Stimulated activated CD8-positive, alpha-beta memory T cell treated with anti-CD3 and anti-CD28 coated beads, Interleukin-15, amount 100 ng/mL, for 4 hours (primary cell): Measurements from ENCODE around the gene CDKN1A.
"Not testable (repeated sequence)": the region's sequence is repeated elsewhere in the genome, so short reads cannot be mapped to it uniquely, and the experiment has no call there.

Source experiments
- DNase-seq, 2 donors: peaks; one replicate each; pipeline ENCODE4 v3.0.0-alpha.2; 2020; ENCODE audit warnings: low read depth in 2 of 2

CDKN1A gene

GRCh38 chr6:36678488-36679042 is at the start of gene CDKN1A:
Gene CDKN1A, plus strand, starts transcription at chr6:36678714. Its CDS starts 5,388 bp downstream, at chr6:36684102.
- peak; percentile 30 to 61 for DNase-seq

GRCh38 chr6:36629784-36630183 is 48.7 kb upstream of the CDKN1A start:
- DNase-seq = no peak

GRCh38 chr6:36631326-36632011 is 47.0 kb upstream of the CDKN1A start:
- DNase-seq = no peak

DNA sequence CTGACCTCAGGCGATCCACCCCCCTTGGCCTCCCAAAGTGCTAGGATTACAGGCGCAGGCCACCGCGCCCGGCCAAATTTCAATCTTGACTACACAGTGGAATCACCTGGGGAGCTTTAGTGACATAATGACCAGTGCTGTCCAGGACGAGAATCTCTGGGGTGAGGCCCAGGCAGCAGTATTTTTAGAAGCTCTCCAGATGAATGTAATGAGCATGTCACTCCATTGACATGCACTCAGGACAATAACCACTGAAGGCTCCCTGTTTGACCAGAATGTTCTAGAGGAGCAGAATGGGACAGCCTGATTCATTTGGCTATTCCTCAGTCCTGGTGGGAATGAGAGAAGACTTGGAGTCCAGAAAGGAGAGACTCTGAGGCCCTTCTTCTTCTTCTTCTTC is 45.1 kb upstream of the CDKN1A start:
- no peak for DNase-seq

DNA sequence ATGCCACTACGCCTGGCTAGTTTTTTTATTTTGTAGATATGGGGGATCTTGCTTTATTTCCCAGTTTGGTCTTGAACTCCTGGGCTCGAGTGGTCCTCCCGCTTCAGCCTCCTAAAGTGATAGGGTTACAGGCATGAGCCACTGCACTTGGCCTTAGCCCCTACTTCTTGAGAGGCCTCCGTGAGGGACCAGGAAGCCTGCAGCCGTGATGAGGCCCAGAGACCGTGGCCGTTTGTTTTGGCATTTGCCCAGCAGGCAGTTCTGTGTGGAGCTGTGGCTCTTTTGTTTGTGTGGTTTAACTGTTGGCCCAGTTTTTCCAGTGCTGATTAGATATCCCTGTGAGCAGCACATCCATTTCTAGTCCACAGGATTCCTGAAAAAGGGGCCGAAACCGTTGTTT is 44.6 kb upstream of the CDKN1A start:
- no peak for DNase-seq

DNA sequence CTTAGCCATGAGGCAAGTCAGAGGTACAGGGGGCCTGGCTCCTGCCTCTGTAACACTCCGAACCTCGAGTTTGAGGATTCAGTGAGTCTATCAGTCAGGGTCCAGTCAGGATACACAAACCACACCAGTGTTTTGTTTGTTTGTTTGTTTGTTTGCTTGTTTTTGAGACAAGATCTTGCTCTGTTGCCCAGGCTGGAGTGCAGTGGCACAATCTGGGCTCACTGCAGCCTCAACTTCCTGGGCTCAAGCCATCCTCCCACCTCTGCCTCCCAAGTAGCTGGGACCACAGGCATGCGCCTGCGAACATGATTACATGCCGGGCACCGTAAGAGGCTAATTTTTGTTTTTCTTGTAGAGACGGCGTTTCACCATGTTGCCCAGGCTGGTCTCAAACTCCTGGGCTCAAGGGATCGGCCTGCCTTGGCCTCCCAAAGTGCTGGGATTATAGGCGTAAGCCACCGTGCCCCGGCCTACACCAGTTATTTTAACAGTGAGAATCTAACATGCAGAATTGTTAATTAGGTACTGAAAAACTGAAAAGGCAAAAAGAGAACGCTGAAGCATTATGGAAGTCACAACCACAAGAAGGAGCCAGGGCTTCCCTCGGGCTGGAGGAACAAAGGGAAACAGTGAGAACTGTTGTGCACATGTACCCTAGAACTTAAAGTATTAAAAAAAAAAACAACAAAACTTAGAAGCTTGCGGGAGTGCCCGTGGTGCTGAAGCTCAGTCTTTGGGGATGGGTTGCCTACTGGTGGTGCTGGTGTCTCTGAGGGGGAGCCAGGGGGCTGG is 44.0 kb upstream of the CDKN1A start:
- DNase-seq = no peak

DNA sequence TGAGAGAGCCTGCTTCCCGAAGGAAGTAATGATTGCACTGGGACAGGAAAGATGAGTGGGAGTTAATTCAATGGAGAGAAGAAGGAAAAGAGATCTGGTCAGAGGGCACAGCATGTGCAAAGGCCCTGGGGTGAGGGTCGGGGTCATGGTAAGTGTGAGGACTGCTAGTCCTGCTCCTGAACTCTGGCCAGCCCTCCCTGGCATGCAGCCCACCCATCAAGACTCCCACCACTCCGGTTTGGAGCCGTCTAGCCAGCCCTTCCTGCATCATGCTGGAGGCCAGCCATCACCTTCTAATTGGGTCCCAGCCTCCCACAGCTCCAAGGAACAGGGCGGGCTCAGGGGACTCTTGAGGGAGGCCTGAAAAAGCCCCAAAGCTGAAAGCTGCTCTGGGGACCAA is 42.2 kb upstream of the CDKN1A start:
- DNase-seq = no peak

- no peak for DNase-seq
These were observed 41.7 kb upstream of the CDKN1A start for GRCh38 chr6:36636687-36637418.

- no peak for DNase-seq
These were observed 39.9 kb upstream of the CDKN1A start for GRCh38 chr6:36638579-36638978.

- DNase-seq = no peak
These were observed 39.2 kb upstream of the CDKN1A start for GRCh38 chr6:36639171-36639808.

DNA sequence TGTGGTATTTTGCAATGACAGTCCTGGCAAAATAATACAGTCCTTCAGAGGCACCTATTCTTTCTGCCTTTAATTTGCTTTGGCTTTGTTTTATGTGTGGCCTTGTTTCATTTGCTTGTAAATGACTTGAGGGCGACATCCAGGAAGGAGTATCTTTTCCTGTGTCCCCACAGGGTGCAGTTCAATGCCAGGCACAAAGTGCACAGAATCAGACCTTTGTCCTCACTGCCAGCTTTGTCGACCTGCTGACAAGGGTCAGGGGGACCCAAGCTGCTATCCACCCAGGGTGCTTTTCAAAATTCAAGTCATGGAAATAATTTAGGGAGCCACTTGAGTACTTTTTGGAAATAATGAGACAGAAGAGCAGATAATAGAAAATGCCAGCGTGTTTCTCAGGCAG is 37.0 kb upstream of the CDKN1A start:
- no peak for DNase-seq

GRCh38 chr6:36642913-36643817 is 35.3 kb upstream of the CDKN1A start:
- DNase-seq = no peak

- no peak for DNase-seq
These were observed 34.5 kb upstream of the CDKN1A start for GRCh38 chr6:36643977-36644376.

- no peak for DNase-seq
These were observed 29.4 kb upstream of the CDKN1A start for GRCh38 chr6:36649086-36649485.

GRCh38 chr6:36649701-36650484 is 28.6 kb upstream of the CDKN1A start:
- DNase-seq = no peak

GRCh38 chr6:36650848-36651478 is 27.6 kb upstream of the CDKN1A start:
- no peak for DNase-seq

DNA sequence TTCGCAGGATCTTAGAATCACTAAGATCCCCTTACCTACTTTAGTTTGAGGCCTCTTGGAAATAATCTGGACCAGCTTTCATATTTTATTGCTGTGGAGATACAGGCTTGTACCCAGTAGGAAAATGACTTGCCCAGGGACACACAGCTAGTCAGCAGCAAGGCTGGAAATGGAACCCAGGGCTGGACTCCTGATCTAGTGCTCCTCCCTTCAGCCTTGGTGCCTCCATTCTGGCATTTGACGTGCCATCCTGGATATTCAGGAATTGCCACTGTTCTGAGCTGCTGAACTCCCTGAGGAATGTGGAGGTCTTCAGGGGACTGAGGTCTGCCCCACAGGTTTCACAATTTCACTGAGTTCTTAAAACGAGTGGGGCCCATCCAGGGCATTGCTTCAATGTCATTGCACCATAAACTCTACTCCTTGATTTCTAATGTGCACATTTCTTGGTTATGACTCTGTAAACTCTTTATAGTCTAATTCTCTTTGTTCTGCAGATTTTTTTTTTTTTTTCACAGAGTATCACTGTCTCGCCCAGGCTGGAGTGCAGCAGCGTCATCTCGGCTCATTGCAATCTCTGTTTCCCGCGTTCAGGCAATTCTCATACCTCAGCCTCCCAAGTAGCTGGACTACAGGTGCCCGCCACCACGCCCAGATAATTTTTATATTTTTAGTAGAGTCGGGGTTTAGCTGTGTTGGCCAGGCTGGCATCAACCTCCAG is 26.7 kb upstream of the CDKN1A start:
- DNase-seq = no peak

GRCh38 chr6:36654469-36654868 is 24.0 kb upstream of the CDKN1A start:
- DNase-seq = not testable (repeated sequence)
